HG03469 (cell line): ENCODE data around the gene MEIKIN.
"Not testable (repeated sequence)": the region's sequence is repeated elsewhere in the genome, so short reads cannot be mapped to it uniquely, and the experiment has no call there.

ENCODE experiments used
- ATAC-seq: cut with Tn5 transposase; IDR thresholded peaks from one replicate; pipeline ENCODE4 v1.9.1; 2021; ENCODE audit warnings: mild to moderate bottlenecking, moderate library complexity, moderate number of reproducible peaks; ENCODE audit not compliant: unreplicated experiment

Gene MEIKIN

DNA sequence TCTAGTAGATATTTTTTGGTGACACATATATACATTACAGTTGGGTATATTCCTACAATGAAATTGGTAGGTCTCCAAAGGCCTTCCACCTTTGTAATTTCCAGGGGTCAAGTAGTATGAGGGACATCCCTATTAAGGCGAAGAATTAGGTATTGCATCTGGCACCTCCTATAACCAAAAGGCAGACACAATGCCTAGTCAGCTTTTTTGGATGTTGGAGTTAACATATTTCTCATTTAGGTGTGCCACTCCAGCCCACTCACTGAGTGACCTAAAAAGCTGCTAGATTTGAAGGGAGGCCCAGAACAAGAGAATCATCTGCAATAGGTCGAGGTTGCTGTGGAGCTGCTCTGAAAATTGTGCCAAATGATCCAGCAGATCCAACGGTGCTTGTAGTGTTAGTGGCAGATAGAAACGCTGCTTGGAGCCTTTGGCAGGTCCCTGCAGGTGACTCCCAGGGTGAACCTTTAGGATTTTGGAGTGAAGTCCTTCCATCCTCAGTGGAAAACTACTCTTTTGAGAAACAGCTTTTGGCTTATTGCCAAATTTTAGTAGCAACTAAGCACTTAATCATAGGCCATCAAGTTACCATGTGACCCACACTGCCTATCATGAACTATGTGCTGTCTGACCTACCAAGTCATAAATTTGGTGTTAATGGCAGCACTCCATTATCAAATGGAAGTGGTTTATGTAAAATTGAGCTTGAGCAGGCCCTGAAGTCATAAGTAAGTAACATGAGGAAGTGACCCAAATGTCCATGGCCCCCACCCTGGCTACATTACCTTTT is 132.9 kb downstream of the MEIKIN start:
- ATAC-seq, result no peak

DNA sequence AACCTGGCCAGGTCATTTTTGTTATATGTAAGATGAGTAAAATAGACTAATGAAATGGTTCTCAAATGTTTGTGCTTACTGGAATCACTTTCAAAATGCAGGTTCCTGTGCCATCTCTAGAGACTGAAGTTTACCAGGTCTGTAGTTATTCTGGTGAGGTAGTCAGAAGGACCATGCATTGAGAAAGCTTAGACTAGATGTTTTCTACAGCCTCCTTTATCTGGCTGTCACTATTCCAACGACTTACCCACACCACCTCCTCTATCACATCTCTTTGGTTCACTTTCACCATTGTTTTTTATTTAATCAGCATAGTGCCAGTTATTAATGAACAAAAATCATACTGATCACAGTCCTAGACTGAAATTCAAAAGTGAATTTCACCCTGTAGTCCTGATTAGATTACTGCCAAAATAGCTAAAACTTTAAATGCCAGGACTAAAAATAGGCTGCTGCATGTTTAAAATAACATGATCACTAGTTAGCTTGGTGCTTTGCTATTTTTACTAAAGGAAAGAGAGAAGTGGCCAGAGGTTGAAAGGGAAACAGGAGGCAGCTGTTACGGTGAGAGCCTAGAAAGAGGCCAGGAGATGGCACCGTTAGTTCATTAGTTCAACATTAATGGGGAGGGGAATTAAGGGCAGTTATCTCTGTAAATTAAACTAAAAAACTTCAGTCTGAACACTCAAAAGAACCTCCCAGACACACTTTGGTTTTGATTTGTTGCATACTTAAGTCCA is 134.8 kb downstream of the MEIKIN start:
- no peak for ATAC-seq

DNA sequence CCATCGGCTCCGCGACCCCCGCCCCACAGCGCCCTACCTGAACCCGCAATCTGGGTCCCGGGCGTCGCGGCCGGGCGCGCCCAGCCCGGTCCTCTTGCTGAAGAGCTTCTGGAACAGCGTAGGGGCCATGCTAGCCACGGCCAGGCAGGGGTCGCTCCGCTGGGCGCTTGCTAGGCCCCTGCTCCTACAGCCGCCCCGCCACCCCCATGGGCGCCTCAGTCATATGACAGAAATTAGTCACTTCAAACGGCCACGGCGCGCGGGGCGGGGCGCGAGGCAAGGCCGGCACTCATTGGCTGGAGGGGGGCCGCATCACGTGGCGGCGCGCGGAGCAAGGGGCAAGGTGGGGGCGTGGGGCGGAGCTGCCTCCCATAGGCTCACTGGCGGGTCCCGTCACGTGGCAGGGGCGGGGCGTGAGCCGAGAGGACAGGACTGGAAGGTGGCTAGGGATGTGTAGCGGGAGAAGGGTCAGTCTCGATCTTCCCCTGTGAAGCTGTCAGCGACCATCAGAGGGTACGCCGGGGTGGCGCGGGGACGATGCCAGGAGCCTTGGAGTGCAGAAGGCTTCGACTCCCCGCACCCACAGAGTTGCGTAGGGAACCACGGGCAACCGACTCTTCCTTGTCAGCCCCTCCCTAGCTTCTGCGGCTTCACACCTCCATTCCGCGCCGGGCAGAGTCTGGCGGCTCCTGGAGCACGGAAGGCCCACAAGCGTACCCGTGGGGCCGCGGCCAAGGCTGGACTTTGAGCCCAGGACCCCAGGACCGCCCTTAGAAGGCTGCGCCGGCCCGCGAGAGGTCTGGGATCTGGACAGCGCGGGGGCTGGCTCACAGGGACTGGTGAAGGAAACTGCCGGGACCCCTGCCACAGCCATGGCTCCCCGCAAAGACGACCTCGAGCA is 148.4 kb downstream of the MEIKIN start, which contains the start of gene FNIP1:
TSS of gene FNIP1 (minus strand) at position 225 of the 901 bp plus-strand sequence. CDS start at position 129, 96 bp downstream.
- peak; percentile 87 for ATAC-seq

DNA sequence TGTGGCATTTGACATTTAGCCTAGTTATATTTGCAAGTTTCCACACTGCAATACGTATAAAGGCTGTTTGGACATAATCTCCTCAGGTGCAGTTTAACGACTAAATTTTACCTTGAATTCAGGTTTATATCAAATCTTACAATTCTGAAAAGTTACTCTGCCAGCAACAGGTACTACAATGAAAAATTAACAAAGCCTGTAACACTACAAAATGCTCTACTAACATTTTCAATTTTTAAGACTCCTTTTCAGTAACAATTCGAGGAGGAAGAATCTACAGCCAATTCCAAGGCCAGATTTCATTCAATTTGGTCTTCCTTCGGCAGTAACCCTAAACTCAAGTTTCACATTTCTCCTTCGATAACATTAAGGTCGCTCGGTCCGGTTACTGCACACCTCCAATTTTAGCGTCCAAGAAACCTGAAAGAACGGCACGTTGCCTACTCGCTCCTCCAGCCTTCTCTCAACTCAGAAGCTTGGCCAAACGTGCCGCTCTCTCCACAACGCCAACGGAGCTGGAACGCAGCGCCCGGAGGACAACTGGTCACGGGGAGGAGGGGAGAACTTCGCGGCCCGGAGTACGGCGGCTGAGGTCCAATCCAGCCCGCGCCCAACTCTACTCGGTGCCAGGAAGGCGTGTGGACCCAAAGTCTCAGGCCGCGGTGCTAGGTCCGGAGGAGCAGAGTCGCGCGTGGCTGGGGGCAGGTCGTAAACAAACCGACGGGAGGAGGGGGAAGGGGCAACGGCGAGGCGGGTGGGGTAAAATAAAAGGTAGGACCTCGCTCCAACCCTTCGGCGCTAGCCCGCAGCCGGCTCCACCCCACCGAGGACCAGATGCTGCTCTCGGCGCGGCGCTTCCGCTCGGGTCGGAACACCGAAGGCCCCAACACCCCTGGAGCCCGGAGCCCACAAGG is 149.3 kb downstream of the MEIKIN start:
- ATAC-seq, result peak; percentile 2

DNA sequence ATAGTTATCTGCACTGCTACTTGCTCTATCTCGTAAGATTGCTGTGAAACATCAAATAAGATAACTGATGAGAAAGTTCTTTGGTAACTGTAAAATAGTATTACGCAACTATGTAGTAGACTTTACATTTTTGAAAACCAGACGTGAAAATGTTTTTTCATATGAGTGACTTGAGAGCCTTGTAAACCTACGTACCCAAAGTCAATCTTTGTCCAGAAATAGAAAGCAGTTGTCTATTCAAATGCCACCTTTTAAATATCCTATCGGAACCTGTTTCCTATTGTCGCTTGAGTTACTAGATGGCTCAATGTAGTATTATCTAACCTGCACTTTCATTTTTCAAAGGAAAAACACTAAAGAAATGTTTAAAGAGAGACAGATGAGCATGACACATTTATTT is 150.2 kb downstream of the MEIKIN start:
- ATAC-seq, result no peak

DNA sequence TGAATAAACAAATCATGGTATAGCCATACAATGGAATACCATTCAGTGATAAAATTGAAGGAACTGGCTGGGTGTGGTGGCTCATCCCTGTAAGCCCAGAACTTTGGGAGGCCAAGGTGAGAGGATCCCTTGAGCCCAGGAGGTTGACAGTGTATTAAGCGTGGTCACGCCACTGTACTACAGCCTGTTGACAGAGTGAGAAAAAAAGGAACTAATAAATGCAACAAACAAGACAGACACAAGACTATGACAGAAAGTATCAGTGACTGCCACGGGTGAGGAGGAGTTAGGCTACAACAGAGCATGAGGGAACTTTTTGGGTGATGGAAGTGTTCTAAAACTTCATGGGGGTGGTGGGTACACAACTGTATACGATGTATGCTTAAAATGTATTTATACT is 150.9 kb downstream of the MEIKIN start:
- no peak for ATAC-seq

DNA sequence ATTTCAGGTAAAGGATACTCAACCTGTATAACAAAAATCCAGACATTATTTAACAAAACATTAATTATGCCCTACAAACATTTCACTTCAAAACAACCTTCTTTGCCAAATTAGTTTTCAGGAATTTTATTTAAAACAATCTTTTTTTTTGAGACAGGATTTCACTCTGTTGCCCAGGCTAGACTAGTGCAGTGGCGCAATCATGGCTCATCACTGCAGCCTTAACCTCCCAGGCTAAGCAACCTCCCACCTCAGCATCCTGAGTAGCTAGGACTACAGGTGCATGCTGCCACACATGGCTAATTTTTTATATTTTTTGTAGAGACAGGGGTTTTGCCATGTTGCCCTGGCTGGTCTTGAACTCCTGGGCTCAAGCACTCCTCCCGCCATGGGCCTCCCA is 152.6 kb downstream of the MEIKIN start:
- no peak for ATAC-seq

DNA sequence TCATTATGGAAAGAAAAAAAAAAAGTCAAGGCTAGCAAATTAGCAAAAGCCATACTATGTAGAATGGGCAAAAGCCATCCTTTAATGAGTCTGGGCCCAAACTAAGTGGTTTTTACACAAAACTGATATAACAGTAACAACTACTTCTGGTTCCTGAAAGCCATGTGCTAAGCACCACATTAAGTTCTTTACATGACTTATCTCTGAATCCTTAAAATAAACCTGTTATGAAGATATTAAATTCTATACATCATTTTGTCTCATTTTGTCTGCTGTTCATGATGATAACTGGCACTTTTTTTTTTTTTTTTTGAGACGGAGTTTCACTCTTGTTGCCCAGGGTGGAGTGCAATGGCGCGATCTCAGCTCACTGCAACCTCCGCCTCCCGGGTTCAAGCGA is 153.6 kb downstream of the MEIKIN start:
- ATAC-seq, result no peak

DNA sequence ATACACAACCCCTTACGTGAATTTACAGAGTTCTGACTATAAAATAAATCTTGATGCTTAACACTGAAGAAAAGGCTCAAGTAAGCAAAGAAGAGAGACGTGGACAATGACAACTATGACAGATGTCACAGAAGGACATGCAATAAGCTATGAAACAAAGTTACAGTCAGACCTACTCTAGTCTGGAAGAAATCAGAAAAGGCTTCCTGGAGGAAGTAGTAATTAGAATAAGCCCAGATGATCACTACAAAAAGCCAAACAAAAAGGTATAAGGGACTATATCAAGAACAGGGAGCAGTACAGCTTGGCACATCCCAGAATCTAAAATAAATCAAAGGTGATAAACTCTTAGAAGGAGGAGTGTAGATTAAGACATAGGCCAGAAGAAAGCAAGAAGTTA is 154.9 kb downstream of the MEIKIN start:
- no peak for ATAC-seq

DNA sequence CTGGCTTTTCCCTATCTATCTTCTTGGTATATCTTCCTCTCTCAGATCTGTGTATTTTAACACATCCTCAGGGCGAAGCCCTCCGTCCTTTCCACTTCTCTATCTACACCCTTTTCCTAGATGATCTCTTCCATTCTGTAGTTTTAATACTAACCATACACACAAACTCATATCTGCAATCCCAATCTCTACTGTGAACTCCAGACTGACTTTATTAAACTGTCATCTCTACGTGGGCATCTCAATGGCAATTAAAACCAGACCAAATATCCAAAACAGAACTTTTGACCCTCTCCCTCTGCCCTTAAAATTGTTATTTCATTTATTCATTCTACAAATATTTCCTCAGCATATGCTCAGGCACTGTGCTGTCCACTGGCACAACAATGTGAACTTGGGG is 155.7 kb downstream of the MEIKIN start:
- ATAC-seq, result no peak

DNA sequence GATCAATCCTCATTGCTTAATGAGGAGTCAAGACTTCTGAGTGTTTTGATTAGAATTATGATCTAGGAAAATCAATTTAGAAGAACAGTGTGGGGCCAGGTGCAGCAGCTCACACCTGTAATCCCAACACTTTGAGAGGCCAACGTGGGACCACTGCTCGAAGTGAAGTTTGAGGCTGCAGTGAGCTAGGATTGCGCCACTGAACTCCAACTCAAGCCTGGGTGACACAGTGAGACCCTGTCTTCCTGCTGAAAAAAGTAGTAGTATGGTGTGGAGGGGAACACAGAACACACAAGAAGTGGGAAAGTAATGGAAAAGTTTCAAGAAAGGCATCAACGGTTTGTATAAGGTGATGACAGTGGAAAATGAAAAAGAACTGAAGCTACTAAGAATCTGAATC is 157.7 kb downstream of the MEIKIN start:
- no peak for ATAC-seq

DNA sequence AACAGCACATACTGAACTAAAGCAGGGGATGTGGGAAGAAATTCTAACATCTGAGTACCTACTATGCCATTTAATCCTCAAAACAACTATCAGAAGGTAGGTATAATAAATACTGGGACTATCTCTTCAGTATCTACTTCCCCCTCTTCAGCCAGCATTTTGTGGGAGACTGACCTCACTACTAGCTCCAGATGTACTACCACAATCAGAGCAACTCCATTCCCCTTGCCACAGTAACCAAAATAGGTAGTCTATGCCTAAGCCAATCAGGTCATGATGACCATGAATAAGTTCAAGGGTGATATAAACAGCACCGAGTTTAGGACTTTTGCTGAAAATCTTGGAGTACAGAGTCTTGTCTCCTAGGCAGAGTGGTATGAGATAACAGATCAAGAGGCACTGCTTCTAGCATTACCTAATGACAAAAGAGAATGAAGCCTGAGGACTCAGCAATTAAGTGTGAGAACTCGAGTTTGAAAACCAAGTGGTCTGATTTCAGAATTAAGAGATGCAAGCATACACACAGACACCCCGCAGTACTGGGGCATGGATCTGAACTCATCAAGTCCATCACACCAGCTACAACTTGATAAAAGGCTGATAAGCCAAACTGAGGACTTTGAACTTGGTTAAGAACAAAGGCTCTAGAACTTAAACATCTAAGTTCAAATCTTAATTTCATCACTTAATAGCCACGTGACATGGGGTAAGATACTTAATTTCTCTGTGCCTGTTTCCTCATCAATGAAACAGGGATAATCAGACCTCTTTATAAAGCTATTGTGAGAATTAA is 158.4 kb downstream of the MEIKIN start:
- ATAC-seq, result no peak

DNA sequence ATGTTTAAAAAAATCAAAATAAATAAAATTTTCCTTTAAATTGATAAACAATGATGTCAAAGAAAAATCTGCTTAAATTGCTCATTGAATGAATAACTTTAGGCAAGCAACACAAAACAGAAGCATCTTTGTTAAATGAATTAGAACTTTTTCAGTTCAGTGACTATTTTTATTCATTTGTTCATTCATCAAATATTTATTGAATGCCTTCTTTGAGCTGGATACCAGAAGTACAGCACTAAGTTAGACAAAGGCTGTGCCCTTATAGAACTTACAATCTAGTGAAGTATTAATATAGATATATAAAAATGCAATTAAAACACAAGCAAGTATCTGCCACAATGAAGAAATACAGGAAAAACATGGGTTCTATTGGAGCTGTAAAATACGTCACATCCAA is 159.4 kb downstream of the MEIKIN start:
- ATAC-seq, result no peak

DNA sequence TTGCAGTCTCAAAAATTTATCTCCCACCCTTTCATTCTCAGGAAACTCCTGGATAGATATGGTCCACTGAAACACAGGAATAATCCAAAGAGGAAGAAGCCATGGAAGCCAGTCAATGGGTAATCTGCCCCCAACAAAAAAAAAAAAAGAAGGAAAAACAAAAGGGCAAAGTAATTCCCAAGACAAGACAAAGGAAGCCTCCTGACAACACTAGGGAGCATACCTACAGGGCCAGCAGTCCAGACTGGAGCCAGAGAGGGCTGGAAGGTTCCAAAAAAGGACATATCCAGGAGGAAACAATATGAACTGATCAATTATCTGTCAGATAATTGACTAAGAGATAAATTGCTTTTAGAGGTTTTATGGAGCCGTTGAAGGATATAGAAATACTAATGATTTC is 161.6 kb downstream of the MEIKIN start:
- ATAC-seq, result no peak

DNA sequence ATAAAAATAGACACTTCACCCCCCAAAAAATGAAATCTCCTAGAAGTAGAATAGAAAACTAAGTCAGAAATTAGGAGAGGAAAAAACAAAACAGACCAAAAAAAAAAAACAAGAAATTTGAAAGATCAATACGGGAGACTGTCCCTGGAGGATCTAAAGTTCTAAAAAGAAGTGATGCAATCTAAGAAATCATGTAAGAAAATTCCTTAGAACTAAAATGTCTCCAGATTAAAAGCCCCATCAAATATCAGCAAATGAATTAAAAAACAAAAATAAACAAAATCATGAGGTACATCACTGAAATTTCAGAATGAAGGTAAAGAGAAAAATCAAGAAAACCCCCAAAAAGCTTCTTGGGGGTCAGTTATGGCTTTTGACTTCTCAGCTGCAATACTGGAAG is 162.1 kb downstream of the MEIKIN start:
- ATAC-seq, result no peak

DNA sequence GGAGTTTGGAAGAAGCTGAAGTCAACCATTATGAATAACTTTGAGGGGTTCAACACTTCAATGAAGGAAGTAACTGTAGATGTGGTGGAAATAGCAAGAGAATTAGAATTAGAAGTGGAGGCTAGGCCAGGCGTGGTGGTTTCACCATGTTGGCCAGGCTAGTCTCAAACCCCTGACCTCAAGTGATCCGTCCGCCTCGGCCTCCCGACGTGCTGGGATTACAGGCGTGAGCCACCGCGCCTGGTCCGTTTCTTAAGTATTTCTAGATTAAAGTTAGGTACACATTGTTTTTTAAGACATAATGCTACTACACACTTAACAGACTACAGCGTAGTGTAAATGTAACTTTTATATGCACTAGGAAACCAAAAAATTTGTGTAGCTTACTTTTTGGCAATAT is 162.7 kb downstream of the MEIKIN start:
- no peak for ATAC-seq

DNA sequence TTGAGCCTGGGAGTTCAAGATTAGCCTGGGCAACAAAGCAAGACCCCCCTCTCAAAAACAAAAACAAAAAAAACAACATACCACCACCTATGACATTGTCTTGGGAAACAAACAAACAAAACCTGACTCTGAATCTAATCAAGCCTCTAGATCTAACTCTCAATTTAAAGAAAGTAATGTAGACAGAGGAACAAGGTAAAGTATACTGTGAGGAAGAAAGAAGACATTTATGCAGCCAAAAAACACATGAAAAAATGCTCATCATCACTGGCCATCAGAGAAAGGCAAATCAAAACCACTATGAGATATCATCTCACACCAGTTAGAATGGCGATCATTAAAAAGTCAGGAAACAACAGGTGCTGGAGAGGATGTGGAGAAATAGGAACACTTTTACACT is 167.3 kb downstream of the MEIKIN start:
- ATAC-seq, result not testable (repeated sequence)

DNA sequence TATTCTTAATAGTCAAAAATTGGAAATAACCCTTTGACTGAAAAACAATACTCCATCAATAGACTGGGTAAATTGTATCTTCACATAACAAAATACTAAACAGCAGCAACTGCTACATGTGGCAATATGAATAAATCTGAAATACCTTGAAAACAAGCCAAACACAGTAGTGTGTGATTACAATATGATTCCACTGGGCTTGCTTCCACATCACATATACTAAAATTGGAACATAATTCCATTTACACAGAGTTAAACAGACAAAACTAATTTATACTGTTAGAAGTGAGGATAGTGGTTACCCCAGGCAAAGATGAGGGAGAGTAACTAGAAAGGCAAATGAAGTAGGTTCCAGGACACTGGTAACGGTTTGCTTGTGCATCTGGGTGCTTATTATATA is 169.0 kb downstream of the MEIKIN start:
- ATAC-seq, result no peak

DNA sequence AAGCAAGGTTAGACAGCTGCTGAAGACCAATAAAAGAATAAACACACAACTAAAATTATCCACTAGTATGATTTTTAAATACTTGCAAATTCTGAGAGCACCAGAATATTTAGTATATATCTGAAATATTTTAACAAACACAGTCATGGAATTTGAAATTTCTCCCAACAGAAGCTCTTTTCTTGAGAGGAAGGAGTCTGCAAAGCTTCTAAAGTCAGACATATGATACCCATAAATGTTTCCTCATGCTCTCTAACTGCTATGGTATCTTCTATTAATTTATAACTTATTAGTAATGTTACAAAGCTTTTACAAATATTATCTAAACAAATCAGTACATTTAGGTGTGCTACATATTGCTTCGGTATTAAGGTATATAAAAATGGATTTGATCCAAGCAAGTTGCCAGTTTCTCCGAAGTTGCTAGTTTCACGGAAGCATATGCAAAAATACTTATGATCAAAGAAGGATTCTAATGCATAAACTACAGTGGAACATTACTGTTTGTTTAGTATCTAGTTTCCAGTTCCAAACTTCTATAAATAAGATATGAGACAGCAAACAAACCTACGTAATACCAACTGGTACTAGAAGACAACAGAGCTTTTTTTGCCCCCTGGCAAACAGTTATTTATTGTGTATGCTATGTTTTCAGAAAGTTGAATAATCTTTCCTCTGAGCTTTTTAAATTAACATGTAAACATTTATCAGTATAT is 170.7 kb downstream of the MEIKIN start:
- no peak for ATAC-seq
